Cerebellar cortex (tissue), 1 donor: ENCODE results near the gene ENTHD1.
"Not testable (repeated sequence)": the region's sequence is repeated elsewhere in the genome, so short reads cannot be mapped to it uniquely, and the experiment has no call there.

Source experiments
- DNase-seq: peaks from one replicate; pipeline ENCODE4 v3.0.0-alpha.2; 2015; ENCODE audit warnings: low spot score

Gene ENTHD1

DNA sequence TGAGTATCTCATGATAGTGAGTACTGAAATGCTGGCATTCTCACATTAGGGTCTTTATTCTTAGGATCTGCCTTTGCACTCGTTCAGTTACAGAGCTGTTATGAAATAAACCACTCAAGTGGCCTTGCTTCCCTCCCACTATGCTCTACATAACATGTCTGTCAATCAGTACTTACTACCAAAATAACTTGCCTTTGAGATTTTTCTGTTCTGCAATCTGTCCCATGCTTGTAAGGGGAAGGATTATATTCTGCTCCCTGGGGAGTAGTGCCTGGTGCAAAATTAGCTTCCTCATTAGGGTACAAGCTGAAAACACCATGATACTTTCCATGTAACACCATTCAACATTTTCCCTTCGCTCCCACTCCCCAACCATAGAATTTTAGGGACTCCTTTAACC lies 5.4 kb upstream of the ENTHD1 start:
- peak; percentile 47 for DNase-seq

DNA sequence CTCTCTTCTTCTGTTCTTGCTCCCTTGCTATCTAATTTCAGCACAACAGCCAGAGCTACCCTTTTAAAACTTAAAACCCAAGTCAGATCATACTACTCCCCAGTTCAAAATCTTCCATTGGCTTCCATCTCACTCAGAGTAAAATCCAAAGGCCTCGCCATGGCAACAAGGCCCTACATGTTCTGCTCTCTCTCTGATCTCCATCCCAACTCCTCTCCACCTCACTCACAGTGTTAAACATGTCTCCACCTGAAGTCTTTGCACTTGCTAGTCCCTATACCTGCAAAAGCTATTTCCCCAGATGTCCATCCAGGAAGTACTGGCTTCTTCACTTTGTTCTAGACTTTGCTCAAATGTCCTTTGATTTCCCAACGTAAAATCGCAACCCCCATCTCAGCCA lies 4.3 kb upstream of the ENTHD1 start:
- DNase-seq = peak; percentile 4

DNA sequence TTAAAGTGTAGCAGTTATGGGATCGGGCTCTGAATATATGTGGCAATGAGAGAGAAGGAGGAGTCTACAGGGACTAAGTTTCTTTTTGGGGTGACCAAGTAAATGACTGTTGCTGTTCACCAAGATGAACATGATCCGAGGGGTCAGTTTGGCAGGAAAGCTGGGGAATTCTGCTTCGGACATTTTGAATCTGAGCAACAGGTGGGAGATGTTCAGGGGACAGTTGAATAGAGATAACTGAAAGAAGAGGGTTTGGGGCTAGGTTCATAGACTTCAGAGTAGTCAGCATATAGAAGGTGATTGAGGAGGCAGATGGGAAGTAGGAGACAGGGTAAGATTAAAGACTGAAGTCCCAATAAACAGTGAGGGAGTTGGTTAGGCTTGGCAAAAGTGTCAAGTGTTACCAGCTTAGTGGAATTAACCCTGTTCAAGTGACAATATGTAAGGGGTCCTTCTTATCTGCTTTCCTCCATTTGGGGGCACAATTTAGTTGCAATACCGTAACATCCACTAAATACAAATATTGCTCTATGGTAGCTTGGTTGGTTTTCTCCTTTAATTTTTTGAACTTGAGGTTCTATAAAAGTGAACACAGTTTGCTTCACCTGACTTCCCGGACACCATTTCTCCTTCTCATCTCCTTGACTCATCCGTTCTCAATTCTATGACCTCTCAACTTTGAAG lies 2.9 kb upstream of the ENTHD1 start:
- no peak for DNase-seq

DNA sequence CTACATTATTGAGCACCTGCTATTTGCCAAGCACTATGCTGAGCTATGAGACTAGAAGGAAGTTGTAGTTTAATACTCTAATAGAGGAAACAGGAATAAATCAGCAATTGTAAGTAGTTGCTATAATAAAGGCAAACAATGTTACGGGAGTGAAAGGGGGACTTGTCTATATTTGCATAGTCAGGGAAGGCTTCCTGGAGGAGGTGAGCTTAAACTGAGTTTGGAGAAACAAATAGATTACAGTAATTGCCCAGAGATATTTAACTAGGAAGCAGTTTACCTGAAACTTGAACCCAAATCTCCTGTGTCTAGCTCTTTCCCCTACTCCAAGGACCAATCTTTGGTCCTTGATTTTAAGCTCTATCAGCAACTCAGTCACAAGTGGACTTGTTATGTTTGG lies 2.1 kb upstream of the ENTHD1 start:
- DNase-seq = no peak

DNA sequence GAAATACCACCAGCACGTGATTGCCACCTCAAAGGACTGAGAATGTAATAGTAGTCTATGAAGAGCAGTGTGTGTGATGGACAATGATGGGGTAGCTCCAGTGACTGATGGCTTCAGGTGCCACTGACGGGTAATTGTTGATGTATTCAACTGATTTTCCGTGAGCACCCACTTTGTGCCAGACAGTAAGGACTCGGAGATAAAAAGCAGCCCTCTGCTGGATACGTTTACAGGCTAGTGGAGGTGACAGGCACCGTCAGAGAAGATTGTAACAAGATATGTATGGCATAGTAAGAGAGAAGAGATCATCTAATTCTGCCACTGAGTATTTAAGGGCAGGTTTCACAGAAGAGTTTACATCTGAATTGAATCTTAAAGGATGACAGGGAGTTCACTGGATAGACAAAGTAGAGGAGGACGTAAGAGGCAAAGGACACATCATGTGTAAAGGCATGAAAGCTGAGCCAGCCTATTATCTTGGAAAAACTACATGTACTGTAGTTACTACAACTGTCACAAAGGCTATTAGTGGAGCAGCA lies 1.1 kb upstream of the ENTHD1 start:
- DNase-seq = no peak

DNA sequence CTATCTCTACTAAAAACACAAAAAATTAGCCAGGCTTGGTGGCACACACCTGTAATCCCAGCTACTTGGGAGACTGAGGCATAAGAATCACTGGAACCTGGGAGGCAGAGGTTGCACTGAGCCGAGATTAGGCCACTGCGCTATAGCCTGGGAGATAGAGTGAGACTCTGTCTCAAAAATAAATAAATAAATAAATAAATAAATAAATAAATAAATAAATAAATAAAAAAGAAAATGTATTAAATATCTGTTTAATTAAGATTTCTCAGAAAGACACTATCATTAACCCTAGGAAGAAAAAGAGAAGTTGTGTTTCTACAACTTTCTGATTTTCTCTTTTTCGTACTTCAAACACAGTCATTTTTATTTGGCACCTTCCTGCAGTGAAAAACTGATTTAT lies 3.6 kb downstream of the ENTHD1 start:
- not testable (repeated sequence) for DNase-seq

DNA sequence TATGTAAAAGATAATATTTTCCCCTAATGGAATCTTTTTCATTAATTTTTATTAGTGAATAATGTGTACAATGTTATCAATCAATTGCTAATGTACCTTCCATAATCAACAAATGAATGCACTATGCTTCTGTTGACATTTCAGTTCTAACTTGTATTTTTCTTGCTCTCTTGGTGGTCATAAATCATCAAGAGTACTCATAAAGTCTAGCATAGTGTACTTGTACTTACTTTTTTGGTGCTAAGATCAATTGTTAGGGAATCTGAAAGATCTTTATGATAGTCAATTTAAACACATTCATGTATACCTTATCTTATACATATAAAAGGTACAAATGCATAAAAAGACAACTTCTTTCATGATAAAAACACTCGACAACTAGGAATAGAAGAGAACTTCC lies 10.5 kb downstream of the ENTHD1 start:
- DNase-seq = no peak

DNA sequence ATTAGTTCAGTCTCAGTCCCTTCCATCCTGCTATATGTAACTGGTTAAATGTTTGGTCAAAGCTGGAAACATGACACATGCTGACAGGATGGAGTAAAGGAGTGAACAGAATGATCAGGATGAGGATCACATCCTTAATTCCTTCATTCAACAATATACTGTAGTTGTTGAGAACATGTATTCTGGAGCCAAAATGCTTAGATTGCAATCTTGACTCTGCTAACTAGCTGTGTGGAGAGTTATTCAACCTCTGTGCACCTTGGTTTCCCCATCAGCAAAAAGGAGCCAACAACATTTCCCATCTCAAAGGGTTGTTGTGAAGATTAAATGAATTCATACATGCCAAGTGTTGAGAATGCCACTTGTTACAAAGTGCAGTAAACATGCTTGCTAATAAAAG lies 12.8 kb downstream of the ENTHD1 start:
- no peak for DNase-seq

DNA sequence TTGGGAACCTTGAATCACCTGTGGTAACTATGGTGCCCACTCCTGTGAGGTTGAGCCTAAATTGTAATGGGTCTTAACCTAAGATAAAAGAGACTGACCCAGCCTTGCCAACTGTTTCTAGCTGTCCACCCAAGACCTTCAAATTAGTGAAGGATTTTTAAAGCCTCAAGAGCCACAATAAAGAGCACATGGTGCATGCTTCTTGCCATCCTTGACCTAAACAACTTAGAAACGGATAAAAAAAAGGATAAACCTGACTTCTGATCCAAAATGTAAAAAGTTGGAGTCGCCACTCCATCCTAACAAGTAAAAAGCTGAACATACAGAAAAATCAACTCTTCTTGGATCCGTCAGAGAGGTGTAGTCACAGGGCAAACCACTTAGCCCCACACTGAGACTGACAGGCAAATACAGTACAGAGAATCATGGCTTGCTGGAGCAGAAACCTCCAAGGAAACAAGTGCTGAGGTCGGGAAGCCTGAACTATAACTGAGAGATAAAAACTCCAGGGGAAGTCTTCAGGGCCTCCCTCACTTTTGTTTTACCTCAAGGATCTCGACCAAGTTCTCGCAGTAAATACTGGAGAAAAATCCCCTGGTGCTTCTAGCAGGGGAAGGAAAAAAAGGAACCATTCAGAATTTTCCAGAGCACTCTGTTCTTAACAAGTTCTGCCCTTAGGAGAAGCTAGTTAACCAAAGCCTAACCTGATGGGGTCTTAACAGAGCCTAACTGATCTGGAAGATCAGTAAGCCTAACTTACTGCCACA lies 16.3 kb downstream of the ENTHD1 start:
- no peak for DNase-seq

DNA sequence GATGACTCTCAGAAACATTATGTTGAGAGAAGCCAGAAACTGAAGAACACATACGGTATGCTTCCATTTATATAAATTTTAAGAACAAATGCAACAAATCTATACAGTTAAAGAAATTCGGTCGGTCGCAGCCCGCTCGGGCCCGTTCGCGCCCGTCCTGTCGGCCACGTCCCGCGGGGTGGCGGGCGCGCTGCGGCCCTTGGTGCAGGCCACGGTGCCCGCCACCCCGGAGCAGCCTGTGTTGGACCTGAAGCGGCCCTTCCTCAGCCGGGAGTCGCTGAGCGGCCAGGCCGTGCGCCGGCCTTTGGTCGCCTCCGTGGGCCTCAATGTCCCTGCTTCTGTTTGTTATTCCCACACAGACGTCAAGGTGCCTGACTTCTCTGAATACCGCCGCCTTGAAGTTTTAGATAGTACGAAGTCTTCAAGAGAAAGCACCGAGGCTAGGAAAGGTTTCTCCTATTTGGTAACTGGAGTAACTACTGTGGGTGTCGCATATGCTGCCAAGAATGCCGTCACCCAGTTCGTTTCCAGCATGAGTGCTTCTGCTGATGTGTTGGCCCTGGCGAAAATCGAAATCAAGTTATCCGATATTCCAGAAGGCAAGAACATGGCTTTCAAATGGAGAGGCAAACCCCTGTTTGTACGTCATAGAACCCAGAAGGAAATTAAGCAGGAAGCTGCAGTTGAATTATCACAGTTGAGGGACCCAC lies 18.2 kb downstream of the ENTHD1 start:
- not testable (repeated sequence) for DNase-seq

DNA sequence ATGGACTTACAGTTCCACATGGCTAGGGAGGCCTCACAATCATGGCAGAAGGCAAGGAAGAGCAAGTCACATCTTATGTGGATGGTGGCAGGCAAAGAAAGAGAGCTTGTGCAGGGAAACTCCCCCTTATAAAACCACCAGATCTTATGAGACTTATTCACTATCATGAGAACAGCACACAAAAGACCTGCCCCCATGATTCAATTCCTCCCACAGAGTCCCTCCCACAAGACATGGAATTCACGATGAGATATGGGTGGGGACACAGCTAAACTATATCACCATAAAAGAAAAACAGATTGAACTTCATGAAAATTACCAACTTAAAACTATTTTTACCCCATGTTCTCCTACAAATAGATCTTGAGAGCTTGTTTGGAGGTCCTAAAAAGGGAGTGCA lies 19.6 kb downstream of the ENTHD1 start:
- DNase-seq = no peak

DNA sequence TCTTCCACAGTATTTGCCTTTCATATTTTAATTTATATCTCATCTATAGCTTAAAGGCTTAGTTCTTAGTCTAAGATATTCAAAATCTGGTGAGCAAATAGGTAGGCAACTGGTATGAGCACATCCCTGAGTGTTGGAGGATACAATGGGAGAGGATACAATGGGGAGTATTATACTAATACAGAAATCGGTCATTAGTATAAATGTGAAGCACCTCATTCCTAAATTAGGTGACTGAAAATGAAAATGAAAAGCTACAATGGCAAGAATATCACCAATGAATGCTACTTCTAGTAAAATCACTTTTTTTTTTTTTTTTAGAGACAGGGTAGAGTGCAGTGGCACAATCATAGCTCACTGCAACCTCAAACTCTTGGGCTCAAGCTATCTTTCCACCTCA lies 21.0 kb downstream of the ENTHD1 start:
- no peak for DNase-seq

DNA sequence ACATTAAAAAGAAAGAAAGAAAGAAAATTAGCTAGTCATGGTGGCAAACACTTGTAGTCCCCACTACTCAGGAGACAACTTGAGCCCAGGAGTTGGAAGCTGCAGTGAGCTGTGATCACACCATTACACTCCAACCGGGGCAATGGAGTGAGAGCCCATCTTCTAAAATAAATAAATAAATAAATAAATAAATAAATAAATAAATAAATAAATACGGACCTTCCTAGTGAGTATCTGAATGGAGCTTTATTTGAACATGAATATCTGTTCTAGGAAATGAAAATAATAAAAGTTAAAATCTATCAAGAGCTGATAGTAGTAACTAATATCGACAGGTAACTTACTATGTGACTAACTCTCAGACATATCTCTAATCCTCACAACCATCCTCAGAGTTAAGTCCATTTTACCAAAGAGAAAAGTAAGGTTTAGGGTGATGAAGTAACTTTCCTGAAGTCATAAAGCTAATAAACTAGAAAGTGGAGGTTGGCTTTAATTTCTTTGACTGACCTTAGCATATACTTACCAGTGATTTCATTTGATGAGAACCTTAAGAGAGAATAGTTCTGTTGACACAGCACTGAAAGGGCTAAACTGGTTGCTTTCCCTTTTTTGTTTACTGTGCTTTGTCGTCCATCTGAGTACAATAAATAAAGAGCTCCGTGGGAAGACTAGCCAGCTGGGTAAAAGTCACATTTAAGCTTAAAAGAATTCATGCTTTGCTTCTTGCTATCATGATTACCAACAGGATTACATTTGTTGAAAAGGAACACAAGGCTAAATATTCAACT lies 22.4 kb downstream of the ENTHD1 start:
- DNase-seq = no peak

DNA sequence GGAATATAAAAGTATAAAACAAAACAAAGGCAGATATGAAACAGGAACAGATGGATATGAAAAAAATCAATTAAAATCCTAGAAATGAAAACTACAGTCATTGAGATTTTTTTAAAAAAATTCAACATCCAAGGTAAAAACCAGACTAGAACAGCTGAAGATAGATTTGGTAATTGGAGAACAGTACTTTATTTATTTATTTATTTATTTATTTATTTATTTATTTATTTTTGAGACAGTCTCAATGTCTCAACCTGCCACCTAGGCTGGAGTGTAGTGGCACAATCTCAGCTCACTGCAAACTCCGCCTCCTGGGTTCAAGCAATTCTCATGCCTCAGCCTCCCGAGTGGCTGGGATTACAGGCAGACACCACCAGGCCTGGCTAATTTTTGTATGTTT lies 23.8 kb downstream of the ENTHD1 start:
- DNase-seq = not testable (repeated sequence)

DNA sequence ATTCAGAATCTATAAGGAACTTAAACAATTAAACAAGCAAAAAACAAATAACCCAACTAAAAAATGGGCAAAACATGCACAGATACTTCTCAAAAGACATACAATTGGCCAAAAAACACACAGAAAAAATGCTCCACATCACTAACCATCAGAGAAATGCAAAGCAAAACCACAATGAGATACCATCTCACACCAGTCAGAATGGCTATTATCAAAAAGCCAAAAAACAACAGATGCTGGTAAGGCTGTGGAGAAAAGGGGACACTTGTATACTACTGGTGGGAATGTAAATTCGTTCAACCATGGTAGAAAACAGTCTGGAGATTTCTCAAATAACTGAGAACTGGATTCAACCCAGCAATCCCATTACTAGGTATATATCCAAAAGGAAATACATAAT lies 24.8 kb downstream of the ENTHD1 start:
- no peak for DNase-seq

DNA sequence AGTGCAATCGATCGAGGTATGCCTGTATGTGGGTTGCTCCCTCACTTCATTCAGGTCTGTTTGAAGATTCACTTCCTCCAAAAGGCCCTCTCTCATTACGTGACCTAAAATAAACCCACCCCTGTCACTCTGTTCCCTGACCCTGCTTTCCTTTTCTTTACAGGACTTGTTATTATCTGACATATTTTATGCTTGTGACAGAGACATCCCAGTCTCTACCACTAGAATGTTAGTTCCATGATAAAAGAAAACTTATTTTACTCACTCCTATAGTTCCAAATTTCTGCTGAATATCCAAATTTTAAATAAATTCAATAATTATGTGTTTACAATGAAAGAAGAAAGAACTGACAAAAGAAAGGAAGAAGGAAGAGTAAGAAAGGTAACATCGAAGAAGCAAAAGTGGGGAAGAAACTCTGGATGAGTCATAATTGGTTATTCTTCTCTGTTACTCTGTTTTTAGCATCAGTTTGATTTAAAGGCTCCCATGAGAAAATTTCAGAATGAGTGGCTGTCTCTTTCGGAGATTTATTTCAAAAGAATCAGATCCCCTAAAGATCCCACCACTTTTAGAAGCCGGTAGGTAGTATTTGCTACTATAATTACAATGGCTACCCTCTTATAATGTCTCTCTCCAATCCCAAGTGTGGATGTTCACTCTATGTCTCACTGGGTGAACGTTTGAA lies 33.5 kb downstream of the ENTHD1 start:
- no peak for DNase-seq

DNA sequence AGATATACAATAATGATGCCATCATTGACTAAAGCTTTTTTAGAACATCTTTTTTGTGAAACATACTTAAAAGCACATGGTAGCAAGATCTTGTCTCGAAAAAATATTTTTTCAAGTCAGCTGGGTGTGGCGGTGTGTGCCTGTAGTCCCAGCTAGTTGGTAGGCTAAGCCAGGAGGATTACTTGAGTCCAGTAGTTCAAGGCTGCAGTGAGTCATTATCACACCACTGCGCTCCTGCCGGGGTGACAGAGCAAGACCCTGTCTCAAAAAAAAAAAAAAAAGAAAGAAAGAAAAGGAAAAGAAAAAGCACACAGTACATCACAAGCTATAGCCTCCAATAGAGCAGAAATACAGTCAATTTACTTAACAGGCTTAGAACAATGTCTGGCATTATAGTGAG lies 37.0 kb downstream of the ENTHD1 start:
- DNase-seq = no peak

DNA sequence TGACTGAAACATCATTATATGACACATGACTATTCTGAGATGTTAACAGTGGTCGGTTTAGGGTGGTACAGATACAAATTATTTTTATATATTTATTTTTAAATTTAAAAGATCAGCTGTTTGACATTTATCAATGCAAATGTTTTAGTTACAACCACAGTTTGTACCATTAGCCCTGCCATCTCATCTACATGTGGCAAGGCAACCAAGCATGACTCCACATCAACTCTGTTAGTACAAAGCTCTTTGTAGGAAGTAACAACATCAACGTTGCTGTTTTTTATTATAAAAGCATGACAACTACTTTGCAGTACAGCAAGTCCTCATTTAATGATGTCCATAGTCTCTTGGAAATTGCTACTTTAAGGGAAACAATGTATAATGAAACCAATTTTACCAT lies 40.8 kb downstream of the ENTHD1 start:
- no peak for DNase-seq

DNA sequence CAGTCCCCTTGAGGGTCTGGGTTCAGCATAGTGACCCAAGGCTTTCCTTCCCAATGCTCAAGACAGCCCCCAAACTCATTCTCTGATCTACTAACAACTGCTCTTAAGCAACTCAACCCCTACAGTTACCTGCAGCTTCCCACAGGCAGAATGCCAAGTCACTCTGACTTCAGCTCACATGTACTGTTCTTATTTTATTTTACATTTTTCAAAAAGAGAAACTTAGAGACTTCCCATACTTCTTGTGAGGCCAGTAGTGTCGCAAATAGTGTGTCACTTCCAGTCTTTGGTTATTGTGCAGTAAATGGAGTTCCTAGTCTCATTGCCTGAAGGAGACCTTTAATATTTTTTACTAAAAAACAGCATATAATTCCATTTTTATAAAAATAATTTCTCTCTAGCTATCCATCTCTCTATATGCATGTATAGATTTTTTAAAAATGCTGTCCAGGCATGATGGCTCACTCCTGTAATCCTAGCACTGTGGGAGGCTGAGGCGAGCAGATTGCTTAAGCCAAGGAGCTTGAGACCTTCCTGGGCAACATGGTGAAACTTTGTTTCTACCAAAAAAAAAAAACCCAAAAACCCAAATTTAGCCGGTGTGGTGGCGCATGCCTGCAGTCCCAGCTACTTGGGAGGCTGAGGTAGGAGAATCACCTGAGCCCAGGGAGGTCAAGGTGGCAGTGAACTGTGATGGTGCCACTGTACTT lies 41.8 kb downstream of the ENTHD1 start:
- no peak for DNase-seq

DNA sequence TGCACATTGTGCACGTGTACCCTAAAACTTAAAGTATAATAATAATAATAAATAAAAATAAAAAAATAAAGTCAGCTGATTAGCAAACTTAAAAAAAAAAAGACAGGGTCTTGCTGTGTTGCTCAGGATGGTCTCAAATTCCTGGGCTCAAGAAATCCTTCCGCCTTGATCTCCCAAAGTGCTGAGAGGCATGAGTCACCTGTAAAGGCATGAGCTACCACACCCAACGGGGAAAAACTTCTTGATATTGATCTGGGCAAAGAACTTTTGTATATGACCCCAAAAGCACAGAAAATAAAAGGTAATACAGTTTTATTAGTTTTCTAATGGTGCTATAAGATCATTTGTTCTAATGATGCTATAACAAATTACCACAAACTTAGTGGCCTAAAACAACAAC lies 46.1 kb downstream of the ENTHD1 start:
- DNase-seq = no peak

DNA sequence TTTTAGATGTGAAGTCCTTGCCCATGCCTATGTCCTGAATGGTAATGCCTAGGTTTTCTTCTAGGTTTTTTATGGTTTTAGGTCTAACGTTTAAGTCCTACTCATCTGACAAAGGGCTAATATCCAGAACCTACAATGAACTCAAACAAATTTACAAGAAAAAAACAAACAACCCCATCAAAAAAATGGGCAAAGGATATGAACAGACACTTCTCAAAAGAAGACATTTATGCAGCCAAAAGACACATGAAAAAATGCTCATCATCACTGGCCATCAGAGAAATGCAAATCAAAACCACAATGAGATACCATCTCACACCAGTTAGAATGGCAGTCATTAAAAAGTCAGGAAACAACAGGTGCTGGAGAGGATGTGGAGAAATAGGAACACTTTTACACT lies 47.0 kb downstream of the ENTHD1 start:
- not testable (repeated sequence) for DNase-seq
